Measurements from ENCODE around the gene REXO5.

DNA sequence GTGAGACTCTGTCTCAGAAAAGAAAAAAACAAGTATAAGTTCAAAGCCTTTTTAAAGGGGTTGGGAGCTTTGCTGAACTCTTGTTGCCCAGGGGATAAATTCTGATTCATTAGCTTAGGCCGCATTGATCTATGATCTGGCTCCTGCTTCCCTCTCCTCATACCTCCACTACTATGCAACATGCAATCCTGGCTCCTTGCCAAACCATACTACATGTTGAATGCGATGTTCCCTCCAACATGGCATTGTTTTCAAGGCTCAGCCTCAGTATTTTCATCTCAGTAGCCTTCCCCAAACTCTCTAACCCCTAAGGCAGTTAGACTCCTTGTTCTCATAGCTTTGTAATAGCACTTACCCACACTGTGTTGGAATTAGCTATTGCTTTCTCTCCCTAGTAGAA lies 6.2 kb downstream of the REXO5 start:
- TF ChIP-seq POLR2A (IDR thresholded peaks at IDR 0.05; ENCODE audit: low read length) (no peak), GATA1 (IDR thresholded peaks at IDR 0.05; ENCODE audit: low read depth, low read length) (no peak)
